Gastroesophageal sphincter (tissue), 3 donors: ENCODE data around the gene GMDS.

Experiments used
- POLR2A ChIP-seq, 2 donors: fragments of 450-650 bp; IDR thresholded peaks; one replicate each; pipeline ENCODE4 v1.6.1; 2017; ENCODE audit warnings: antibody characterized with exemption in 2 of 2, mild to moderate bottlenecking in 2 of 2, moderate library complexity in 1 of 2
- POLR2AphosphoS5 ChIP-seq: sonication (generic); formaldehyde crosslinking; IDR thresholded peaks from one replicate; pipeline ENCODE4 v1.6.1; 2017; ENCODE audit warnings: antibody characterized with exemption
- TF ChIP-seq, protein P1 (sequence below), 4 experiments: fragments of 200-600 bp in 2 of 4; fragments of 450-650 bp in 2 of 4; sonication (generic) in 1 of 4; IDR thresholded peaks; one replicate each; pipeline ENCODE4 v1.5.1; 2017 to 2019; ENCODE audit warnings: antibody characterized with exemption in 4 of 4, mild to moderate bottlenecking in 2 of 4, moderate library complexity in 2 of 4

DNA sequence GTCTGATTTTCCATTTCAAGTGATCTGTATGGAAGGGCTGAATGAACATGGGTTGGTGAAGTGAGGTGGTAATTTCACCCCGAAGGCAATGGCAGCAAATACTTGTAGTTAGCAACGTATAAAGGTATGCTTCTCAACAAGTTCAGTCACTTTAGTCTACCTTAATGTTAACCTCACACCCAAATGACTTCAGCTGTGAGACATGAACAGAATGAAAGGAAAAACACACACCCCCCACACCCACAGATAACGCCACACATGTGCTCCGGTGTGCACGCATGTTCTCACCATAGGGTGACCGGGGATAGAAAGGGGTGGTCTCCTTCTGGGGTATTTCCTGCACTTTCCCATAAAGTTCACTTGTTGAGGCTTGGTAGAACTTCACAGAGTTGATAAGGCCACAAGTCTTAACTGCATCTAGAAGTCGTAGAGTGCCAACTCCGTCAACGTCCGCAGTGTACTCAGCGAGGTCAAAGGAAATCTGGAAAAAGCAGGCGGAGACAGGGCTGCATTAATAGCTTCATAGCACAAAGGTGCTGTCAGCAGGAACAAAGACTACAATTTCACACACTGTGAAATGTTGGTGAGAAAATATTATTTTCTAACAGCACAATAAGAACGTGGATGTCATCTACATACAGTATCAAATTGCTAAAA lies 284.8 kb downstream of the GMDS start:
- TF ChIP-seq, protein P1, sequence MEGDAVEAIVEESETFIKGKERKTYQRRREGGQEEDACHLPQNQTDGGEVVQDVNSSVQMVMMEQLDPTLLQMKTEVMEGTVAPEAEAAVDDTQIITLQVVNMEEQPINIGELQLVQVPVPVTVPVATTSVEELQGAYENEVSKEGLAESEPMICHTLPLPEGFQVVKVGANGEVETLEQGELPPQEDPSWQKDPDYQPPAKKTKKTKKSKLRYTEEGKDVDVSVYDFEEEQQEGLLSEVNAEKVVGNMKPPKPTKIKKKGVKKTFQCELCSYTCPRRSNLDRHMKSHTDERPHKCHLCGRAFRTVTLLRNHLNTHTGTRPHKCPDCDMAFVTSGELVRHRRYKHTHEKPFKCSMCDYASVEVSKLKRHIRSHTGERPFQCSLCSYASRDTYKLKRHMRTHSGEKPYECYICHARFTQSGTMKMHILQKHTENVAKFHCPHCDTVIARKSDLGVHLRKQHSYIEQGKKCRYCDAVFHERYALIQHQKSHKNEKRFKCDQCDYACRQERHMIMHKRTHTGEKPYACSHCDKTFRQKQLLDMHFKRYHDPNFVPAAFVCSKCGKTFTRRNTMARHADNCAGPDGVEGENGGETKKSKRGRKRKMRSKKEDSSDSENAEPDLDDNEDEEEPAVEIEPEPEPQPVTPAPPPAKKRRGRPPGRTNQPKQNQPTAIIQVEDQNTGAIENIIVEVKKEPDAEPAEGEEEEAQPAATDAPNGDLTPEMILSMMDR (IDR thresholded peaks at IDR 0.05), result no peak
- TF ChIP-seq POLR2AphosphoS5 (no peak), POLR2A (IDR thresholded peaks at IDR 0.05) (no peak)
